HEK293 (cell line): ENCODE measurements around the gene PAPSS1.

Experiments used
- BCL11B ChIP-seq: fragments of 450-650 bp; formaldehyde crosslinking; IDR thresholded peaks from 2 replicates; pipeline ENCODE4 v1.5.1; 2016; ENCODE audit warnings: low read depth, missing biosample characterization, missing genetic modification characterization
- IKZF3 ChIP-seq: fragments of 450-650 bp; IDR thresholded peaks from 2 replicates; pipeline ENCODE4 v1.5.0; 2018; ENCODE audit warnings: missing biosample characterization, mild to moderate bottlenecking, missing genetic modification characterization, moderate library complexity
- SETDB1 ChIP-seq: IDR thresholded peaks from one replicate; pipeline ENCODE4 v1.6.1; 2017; ENCODE audit warnings: mild to moderate bottlenecking, low read length, moderate library complexity, mixed read lengths; ENCODE audit not compliant: insufficient read length
- ZBTB21 ChIP-seq: fragments of 450-650 bp; formaldehyde crosslinking; IDR thresholded peaks from 2 replicates; pipeline ENCODE4 v1.5.1; 2017; ENCODE audit warnings: missing biosample characterization, missing genetic modification characterization
- ZNF121 ChIP-seq: fragments of 450-650 bp; formaldehyde crosslinking; IDR thresholded peaks from 2 replicates; pipeline ENCODE4 v1.5.1; 2016; ENCODE audit warnings: missing biosample characterization, missing genetic modification characterization
- ZNF350 ChIP-seq: fragments of 450-650 bp; formaldehyde crosslinking; IDR thresholded peaks from 2 replicates; pipeline ENCODE4 v1.5.0; 2017; ENCODE audit warnings: missing biosample characterization, mild to moderate bottlenecking, missing genetic modification characterization
- ZNF423 ChIP-seq: fragments of 450-650 bp; formaldehyde crosslinking; IDR thresholded peaks from 2 replicates; pipeline ENCODE4 v1.5.1; 2016; ENCODE audit warnings: missing biosample characterization, missing genetic modification characterization
- ZNF660 ChIP-seq: fragments of 450-650 bp; IDR thresholded peaks from 2 replicates; pipeline ENCODE4 v1.5.1; 2018; ENCODE audit warnings: missing biosample characterization, mild to moderate bottlenecking, missing genetic modification characterization
- TF ChIP-seq, protein P1 (sequence below): fragments of 450-650 bp; formaldehyde crosslinking; IDR thresholded peaks from 2 replicates; pipeline ENCODE4 v1.5.1; 2016; ENCODE audit warnings: missing biosample characterization, missing genetic modification characterization
- TF ChIP-seq, protein P2 (sequence below): fragments of 450-650 bp; formaldehyde crosslinking; IDR thresholded peaks from 2 replicates; pipeline ENCODE4 v1.5.1; 2016; ENCODE audit warnings: missing biosample characterization, missing genetic modification characterization

DNA sequence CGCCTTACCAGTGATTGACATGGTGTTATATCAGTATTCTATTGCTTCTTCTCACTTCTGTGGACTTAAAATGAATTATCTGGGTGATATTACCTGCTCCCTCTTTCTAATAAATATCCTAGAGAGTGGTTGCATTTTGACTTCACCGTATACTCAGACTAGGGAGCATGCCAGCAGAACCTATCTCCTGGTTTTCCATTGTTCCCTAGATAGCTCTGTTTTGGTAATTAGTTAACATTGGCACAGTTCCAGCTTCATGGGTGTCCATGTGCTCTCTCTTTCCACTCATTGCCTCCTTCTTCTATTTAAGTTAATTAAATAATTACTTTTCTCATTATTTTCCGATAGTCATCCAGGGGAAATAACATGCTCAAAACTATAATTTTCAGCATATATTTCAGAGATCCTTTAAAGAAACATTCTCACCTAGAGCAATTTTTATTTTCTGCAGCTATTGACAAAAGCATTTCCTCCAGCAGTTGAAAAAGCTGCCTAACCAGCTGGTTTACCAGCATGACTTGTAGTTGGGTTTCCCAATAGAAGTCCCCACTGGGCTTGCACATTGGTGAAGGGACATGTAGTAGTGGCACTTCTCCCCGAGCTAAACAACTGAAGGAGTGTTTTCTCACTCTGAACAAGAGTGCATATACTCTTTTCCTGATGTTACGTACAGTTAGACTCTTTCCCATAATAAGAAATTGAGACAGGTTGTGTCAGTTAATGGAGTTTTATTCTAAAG lies 27.9 kb upstream of the PAPSS1 start:
- TF ChIP-seq ZNF660 (tag by site-specific recombination) (no peak), ZNF423 (no peak), ZNF121 (tag by site-specific recombination) (no peak), ZNF350 (tag by site-specific recombination) (no peak), IKZF3 (tag by site-specific recombination) (no peak), BCL11B (no peak), SETDB1 (no peak), ZBTB21 (tag by site-specific recombination) (no peak)
- TF ChIP-seq, protein P1, sequence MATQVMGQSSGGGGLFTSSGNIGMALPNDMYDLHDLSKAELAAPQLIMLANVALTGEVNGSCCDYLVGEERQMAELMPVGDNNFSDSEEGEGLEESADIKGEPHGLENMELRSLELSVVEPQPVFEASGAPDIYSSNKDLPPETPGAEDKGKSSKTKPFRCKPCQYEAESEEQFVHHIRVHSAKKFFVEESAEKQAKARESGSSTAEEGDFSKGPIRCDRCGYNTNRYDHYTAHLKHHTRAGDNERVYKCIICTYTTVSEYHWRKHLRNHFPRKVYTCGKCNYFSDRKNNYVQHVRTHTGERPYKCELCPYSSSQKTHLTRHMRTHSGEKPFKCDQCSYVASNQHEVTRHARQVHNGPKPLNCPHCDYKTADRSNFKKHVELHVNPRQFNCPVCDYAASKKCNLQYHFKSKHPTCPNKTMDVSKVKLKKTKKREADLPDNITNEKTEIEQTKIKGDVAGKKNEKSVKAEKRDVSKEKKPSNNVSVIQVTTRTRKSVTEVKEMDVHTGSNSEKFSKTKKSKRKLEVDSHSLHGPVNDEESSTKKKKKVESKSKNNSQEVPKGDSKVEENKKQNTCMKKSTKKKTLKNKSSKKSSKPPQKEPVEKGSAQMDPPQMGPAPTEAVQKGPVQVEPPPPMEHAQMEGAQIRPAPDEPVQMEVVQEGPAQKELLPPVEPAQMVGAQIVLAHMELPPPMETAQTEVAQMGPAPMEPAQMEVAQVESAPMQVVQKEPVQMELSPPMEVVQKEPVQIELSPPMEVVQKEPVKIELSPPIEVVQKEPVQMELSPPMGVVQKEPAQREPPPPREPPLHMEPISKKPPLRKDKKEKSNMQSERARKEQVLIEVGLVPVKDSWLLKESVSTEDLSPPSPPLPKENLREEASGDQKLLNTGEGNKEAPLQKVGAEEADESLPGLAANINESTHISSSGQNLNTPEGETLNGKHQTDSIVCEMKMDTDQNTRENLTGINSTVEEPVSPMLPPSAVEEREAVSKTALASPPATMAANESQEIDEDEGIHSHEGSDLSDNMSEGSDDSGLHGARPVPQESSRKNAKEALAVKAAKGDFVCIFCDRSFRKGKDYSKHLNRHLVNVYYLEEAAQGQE (tag by site-specific recombination), result no peak
- TF ChIP-seq, protein P2, sequence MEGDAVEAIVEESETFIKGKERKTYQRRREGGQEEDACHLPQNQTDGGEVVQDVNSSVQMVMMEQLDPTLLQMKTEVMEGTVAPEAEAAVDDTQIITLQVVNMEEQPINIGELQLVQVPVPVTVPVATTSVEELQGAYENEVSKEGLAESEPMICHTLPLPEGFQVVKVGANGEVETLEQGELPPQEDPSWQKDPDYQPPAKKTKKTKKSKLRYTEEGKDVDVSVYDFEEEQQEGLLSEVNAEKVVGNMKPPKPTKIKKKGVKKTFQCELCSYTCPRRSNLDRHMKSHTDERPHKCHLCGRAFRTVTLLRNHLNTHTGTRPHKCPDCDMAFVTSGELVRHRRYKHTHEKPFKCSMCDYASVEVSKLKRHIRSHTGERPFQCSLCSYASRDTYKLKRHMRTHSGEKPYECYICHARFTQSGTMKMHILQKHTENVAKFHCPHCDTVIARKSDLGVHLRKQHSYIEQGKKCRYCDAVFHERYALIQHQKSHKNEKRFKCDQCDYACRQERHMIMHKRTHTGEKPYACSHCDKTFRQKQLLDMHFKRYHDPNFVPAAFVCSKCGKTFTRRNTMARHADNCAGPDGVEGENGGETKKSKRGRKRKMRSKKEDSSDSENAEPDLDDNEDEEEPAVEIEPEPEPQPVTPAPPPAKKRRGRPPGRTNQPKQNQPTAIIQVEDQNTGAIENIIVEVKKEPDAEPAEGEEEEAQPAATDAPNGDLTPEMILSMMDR (tag by site-specific recombination), result no peak
